Kidney tubule cell (primary cell): ENCODE data around the gene PDZRN3.

ENCODE experiments used
- DNase-seq: peaks from one replicate; pipeline ENCODE4 v3.0.0-alpha.2; 2018; ENCODE audit warnings: low spot score

The PDZRN3 gene

DNA sequence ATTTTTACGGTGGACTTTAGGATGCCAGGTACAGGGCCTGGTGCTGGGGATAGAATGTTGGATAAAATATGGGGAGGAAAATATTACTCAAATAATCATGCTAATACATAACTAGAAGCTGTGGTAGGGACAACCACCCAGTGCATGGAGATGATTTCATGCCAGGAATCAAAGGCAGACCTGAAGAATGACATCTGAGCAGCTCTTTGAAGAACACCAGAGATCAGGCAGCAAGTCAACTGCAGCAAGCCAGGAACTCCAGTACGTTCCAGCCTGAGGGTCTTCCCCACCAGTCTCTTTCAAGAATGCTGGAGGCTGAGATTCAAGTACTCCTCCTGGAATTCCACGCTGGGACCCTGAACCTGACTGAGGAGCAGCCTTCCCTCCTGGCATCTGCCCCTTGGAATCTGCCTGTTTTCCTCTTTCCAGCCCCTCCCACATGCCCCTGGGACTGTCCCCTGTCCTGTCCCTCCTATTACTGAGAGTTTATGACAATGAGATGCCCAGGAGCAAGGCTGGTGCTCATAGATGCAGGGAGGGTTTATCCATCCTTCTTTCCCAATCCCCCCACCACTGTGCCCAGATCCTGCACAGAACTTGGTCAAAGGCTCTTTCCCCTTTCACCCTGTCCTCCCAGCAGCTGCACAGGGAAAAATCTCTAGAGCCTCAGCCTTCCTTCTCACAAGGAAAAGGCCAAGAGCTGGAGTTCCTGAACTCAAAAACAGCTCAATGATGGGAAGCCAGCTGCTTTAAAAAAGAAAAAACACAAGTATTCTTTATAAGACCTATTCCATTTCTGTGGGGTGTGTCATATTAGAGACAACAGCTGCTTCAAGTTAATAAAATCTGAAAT is 68.0 kb downstream of the PDZRN3 start:
- no peak for DNase-seq

DNA sequence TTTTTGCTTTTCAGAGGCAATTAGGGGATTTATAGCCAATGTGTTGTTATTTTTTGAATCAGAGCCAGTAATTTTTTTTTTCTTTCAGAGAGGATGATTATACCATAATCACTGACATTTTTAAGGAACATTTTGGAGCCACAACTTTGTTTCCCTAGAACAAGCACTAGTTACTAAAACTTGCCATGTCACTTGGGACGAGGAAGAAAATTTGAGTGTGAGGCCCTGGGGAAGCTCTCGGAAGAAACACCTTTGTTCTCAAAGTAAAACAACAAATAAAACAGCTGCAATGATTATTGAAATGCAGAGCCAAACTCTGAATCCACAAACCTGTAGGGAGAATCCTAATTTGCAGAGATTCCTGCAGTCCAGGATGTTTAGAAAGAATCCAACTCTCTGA is 69.7 kb downstream of the PDZRN3 start:
- DNase-seq = no peak

GRCh38 chr3:73552700-73553099 is 72.0 kb downstream of the PDZRN3 start:
- peak; percentile 43 for DNase-seq

GRCh38 chr3:73550032-73550431 is 74.7 kb downstream of the PDZRN3 start:
- DNase-seq = peak; percentile 20

DNA sequence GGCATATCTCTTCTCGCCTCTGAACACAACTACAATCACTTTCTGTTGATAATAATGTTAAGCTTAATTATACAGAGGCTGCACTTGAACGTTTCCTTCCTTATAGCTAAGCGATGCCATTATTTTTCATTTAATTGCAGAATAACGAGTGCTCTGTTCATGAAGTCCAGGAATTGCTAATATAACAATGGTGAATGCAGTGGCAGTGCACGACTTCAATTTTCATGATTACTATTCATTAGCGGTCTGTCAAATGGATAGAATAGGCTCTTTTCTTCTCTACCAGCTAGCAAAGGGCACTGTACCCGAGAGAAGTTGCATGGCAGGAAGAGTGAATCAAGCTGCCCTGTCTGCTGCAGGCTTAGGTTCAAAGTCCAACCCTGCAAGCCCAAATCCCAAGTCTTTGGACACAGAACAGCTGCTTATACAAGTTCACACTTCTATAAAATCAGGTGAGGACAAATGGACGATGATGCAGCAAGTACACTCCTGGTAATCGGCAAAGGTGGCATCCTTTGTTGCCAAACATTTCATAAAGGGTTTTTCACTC is 75.6 kb downstream of the PDZRN3 start:
- DNase-seq = no peak

- no peak for DNase-seq
These were observed 76.3 kb downstream of the PDZRN3 start for GRCh38 chr3:73548436-73548835.

GRCh38 chr3:73547427-73548248 is 77.1 kb downstream of the PDZRN3 start:
- peak; percentile 41 for DNase-seq

DNA sequence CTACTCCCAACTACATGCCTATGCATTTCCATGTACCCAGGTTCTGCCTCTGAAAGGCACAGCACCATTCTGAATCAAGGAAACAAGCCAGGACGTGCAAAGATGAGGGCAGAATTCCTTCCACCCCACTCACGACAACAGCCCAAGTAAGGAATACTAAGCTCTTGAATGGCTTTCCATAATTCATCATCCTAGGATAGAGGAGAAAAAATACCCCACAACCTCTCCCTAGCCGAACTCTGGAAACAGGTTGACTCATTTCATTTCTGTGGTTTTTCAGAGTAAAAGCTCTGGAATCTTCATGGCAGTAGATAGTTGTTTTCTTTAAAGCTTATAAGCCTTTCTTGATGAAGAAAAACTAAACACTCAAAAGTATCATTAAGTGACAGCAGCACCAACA is 77.8 kb downstream of the PDZRN3 start:
- peak; percentile 80 for DNase-seq

- DNase-seq = no peak
These were observed 81.3 kb downstream of the PDZRN3 start for GRCh38 chr3:73543412-73543811.

GRCh38 chr3:73542136-73542535 is 82.6 kb downstream of the PDZRN3 start:
- peak; percentile 14 for DNase-seq

- DNase-seq = peak; percentile 5
These were observed 83.6 kb downstream of the PDZRN3 start for GRCh38 chr3:73540969-73541740.

- no peak for DNase-seq
These were observed 86.3 kb downstream of the PDZRN3 start for GRCh38 chr3:73538486-73538885.

- DNase-seq = no peak
These were observed 87.8 kb downstream of the PDZRN3 start for GRCh38 chr3:73536952-73537351.

DNA sequence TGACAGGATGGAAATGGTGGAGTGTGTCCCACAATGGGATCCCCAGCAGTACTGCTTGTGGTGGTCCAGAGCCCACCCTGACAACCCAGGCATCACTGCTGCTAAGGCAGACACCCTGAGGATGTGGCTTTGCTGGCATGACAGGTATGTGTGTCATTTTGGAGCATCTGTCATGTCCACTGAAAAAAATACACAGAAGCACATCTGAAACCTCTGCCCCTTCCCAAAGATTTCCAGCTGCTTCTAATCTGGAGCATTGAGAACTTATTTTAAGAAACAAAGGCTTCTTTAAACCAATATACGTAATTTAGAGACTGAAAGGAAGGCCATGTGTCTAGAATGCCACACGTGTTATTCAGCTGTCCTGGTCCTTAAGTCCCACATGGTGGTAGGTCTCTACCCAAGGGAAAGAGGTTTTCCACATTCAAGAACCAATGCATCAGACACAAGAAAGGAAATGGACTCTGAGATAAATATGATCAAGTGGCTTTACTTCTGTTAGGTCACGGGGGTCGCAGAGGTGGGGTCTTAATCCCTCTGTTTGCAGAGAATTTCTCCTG is 88.3 kb downstream of the PDZRN3 start:
- no peak for DNase-seq

DNA sequence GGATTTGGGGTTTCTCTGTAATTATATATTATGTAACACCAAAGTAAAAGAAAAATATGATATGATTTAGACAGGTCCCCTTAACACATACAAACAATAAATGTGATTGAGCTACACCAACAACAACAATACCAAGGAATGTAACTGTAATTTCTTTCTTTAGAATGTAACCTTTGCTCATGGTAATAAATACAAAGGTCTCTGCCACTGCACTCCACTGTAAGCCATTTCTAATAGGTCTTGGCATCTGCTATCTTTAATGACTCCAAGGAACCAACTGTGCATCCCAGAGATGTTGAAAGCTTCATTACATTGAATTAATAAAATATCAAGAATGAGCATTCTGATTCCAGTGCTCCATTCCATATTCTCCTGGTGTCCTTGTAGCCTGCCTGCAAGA is 88.8 kb downstream of the PDZRN3 start:
- no peak for DNase-seq

DNA sequence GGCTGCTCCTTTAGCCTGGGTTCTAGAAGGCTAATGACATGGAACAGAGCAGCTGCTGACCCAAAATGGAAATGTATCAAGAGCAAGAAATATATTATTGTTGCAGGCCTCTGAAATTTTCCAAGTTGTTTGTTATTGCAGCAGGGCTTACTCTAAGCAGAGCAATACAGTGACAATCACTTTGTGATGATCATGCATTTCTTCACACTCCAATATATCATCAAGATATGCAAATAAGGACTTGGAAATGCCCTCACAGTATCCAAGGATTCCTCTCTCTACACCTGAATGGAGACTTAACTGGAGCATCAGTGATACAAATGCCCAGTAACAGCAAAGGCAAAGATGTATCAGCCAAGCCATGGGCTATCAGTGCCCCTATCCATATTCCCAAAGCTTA is 89.6 kb downstream of the PDZRN3 start:
- DNase-seq = no peak

DNA sequence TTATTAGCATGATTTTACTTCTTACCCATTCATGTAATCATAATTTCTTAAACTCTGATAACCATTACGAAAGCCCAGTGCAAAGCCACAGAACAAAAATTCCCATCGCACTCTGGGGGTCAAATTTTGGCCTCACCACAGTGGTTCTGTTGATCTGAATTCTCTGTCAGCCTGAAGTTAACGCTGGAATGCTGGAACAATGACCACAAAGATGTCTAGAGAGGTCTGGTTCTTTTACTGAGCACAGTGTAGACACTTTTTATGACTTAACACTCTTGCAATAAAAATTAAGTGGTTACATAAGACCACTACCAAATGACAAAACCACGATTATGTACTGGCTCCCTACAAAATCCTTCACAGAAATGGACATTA is 94.7 kb downstream of the PDZRN3 start:
- DNase-seq = peak; percentile 8

- DNase-seq = no peak
These were observed 95.3 kb downstream of the PDZRN3 start for GRCh38 chr3:73529308-73530021.

DNA sequence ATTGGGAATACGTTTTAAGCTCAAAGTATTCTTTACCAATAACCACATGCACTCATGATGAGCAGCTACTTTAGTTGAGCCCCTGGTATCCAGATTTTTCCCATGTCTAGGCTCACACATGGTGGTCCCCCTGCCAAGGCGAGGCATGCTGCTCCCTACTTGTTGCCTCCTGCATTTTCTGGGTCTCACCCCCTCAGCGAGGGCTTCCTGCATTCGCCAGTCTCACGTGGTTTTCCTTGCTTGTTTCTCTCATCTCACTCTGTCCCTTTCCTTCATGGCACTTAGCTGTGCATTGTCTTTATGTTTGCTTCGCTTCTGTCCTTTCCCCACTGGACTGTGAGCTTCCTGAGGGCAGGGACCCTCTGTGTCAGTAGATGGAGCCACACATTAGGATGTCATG is 99.2 kb downstream of the PDZRN3 start:
- DNase-seq = no peak

- no peak for DNase-seq
These were observed 101.1 kb downstream of the PDZRN3 start for GRCh38 chr3:73523661-73524060.

DNA sequence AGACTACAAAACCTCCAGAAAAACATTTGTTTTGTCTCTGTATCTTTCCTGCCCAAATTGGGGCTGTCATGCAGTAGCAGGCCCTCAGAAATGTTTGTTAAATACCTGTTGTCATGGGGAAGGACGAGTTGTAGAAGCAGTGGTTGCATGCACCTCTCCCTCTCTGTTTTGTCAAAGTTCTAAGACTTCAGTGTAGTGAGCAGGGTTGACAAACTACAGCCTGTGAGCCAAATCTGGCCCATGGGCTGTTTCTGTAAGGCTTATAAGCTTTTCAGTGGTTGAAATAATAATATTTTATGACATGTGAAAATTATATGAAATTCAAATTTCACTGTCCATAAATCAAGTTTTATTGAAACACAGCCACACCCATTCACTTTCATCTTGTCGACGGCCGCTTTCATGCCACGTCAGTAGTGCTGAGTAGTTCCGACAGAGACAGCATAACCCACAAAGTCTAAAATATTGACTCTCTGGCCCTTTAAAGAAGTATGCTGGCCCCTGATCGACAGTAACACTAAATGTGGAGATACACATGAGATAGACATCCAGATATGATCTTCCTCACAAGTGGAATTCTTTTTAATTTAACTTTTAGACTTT is 102.9 kb downstream of the PDZRN3 start:
- no peak for DNase-seq
